Breast epithelium (tissue), 3 donors: Measurements from ENCODE around the gene FSIP1.

Experiments
- POLR2A ChIP-seq: fragments of 450-650 bp; IDR thresholded peaks from one replicate; pipeline ENCODE4 v1.6.1; 2016; ENCODE audit warnings: antibody characterized with exemption, mild to moderate bottlenecking, moderate library complexity
- TF ChIP-seq, protein P1 (sequence below), 3 donors: fragments of 450-650 bp; IDR thresholded peaks; one replicate each; pipeline ENCODE4 v1.5.1; 2016 to 2017; ENCODE audit warnings: antibody characterized with exemption in 3 of 3, mild to moderate bottlenecking in 3 of 3, moderate library complexity in 3 of 3

DNA sequence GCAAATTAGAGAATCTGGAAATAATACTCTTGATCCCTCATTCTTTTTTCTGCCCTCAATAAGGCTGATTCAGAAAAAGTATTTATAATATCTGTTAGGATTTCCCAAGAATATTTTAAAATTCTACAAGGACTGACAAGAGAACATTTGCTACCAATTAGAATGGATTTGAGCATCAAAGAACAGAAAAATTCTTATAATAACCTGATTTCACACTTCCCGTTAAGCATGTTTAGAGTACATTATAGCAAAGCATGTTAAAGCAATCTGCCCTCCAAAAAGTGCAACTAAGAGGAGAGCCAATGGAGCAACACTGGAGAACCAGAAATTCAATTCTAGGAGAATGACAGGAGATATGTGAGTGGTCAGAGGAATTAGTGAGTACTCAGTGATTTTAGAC lies 144.6 kb downstream of the FSIP1 start:
- TF ChIP-seq POLR2A = no peak
- TF ChIP-seq, protein P1, sequence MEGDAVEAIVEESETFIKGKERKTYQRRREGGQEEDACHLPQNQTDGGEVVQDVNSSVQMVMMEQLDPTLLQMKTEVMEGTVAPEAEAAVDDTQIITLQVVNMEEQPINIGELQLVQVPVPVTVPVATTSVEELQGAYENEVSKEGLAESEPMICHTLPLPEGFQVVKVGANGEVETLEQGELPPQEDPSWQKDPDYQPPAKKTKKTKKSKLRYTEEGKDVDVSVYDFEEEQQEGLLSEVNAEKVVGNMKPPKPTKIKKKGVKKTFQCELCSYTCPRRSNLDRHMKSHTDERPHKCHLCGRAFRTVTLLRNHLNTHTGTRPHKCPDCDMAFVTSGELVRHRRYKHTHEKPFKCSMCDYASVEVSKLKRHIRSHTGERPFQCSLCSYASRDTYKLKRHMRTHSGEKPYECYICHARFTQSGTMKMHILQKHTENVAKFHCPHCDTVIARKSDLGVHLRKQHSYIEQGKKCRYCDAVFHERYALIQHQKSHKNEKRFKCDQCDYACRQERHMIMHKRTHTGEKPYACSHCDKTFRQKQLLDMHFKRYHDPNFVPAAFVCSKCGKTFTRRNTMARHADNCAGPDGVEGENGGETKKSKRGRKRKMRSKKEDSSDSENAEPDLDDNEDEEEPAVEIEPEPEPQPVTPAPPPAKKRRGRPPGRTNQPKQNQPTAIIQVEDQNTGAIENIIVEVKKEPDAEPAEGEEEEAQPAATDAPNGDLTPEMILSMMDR (IDR thresholded peaks at IDR 0.05) = no peak
